ENCODE results near the gene RNF141. TPM values are rescaled to one million over a fixed set of nuclear protein-coding genes. Genes with fewer than 3 reads are reported as not detected.

Gene RNF141
- total and polyA plus RNA-seq, 2 donors (not counting 3 experiments of a cell fraction or from before 2014, with no cell fraction given) = 9.4 to 32.4 TPM

DNA sequence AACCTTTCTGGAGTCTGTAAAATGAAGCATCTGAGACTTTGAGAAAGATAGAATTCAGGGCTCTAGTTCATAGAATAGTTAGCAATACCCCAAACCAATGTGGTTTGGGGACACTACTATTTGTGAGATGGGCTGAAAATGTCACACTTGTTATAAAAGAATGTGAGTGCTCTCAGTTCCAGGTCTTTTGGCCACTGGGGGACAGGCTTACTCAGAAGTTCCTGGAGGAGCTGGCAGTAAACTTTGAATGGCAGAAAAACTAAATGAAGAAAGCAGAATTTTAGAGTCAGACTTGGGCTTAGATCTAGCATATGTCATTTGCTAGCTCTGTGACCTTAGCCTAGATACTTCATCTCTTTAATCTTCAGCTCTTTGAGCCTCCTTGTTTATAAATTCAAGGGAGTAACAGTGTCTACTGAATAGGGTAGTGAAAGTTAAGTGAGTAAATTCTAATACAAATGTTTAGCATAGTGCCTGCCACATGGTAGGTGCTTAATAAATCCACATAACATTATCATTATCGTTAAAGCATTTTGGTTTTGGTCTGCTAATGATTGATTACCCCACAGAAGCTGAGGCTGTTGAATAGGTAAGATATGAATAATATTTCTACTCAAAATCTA is 23.8 kb upstream of the RNF141 start:
- ChIA-PET POLR2A (no interaction called here), CTCF (interaction anchor here (0.6 to 3.2 kb wide), 19 partner anchors 9 to 171 kb away, joined by 3 to 35 read pairs (median 4); partner anchors contain the start of gene RNF141)
- intact Hi-C loops (cut with micrococcal nuclease) (loop anchor here (1.0 kb wide), 1 partner anchor 89 kb away; no protein-coding TSS in a partner anchor), dilution Hi-C loops (cut with MboI; ENCODE audit: extremely low pct_ligation_motif_present, low sequenced_read_pairs) (no loop called here)
- no peak for FAIRE-seq
- TF ChIP-seq POLR2A (IDR thresholded peaks at IDR 0.05; ENCODE audit: low read depth, low read length) = no peak
- TF ChIP-seq EZH2 (IDR thresholded peaks at IDR 0.05; ENCODE audit: borderline replicate concordance, low read depth, low read length, severe bottlenecking) = no peak
- TF ChIP-seq, protein P1, sequence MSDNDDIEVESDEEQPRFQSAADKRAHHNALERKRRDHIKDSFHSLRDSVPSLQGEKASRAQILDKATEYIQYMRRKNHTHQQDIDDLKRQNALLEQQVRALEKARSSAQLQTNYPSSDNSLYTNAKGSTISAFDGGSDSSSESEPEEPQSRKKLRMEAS (IDR thresholded peaks at IDR 0.05; ENCODE audit: insufficient read depth, insufficient read length) = no peak
- TF ChIP-seq POLR2AphosphoS5 (IDR thresholded peaks at IDR 0.05; ENCODE audit: insufficient read depth, low read depth, low read length) = no peak
- no peak for TF ChIP-seq GATA2 (IDR thresholded peaks at IDR 0.05; ENCODE audit: insufficient read depth, insufficient read length, low read depth, low read length)
- no peak for TF ChIP-seq FOS (IDR thresholded peaks at IDR 0.05; ENCODE audit: borderline replicate concordance, insufficient read depth, low read length)
- TF ChIP-seq, protein P2, sequence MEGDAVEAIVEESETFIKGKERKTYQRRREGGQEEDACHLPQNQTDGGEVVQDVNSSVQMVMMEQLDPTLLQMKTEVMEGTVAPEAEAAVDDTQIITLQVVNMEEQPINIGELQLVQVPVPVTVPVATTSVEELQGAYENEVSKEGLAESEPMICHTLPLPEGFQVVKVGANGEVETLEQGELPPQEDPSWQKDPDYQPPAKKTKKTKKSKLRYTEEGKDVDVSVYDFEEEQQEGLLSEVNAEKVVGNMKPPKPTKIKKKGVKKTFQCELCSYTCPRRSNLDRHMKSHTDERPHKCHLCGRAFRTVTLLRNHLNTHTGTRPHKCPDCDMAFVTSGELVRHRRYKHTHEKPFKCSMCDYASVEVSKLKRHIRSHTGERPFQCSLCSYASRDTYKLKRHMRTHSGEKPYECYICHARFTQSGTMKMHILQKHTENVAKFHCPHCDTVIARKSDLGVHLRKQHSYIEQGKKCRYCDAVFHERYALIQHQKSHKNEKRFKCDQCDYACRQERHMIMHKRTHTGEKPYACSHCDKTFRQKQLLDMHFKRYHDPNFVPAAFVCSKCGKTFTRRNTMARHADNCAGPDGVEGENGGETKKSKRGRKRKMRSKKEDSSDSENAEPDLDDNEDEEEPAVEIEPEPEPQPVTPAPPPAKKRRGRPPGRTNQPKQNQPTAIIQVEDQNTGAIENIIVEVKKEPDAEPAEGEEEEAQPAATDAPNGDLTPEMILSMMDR (IDR thresholded peaks at IDR 0.05; ENCODE audit: extremely low read depth in 1 of 2, insufficient read depth in 1 of 2, low read depth in 1 of 2, low read length in 2 of 2) = peak; percentile 8 to 51
- no peak for TF ChIP-seq JUN (IDR thresholded peaks at IDR 0.05; ENCODE audit: borderline replicate concordance, insufficient read depth, insufficient read length, low read depth)
- TF ChIP-seq MYC (IDR thresholded peaks at IDR 0.05; ENCODE audit: low read depth, low read length) = no peak
- Histone ChIP-seq H3K4me1 (ENCODE audit: control insufficient read depth, extremely low read depth, insufficient read depth, low read length) (peaks cover 7% of the 10 kb centered on the region), H3K4me2 (ENCODE audit: insufficient read depth, low read length) (no peak overlapping the region), H3K9ac (replicated peaks; ENCODE audit: extremely low read depth, insufficient read depth, low read length) (no peak overlapping the region), H4K20me1 (replicated peaks; ENCODE audit: control insufficient read depth, extremely low read depth, insufficient read depth, low read length) (no peaks in the 10 kb centered on the region), H3K9me3 (replicated peaks; ENCODE audit: control insufficient read depth, insufficient read depth, low read length) (no peaks in the 10 kb centered on the region), H2AFZ (ENCODE audit: low read depth, low read length) (no peak overlapping the region), H3K27me3 (ENCODE audit: control insufficient read depth in 2 of 2, insufficient read depth in 2 of 2, low read length in 2 of 2) (no peaks in the 10 kb centered on the region), H3K27ac (ENCODE audit: insufficient read depth, low read depth, low read length) (no peak overlapping the region), H3K36me3 (ENCODE audit: control insufficient read depth in 2 of 2, extremely low read depth in 1 of 2, insufficient read depth in 2 of 2, low read length in 2 of 2) (no peaks in the 10 kb centered on the region), H3K9me1 (replicated peaks; ENCODE audit: control insufficient read depth, extremely low read depth, insufficient read depth, low read length) (no peaks in the 10 kb centered on the region), H3K79me2 (ENCODE audit: control insufficient read depth, insufficient read depth, low read length) (no peaks in the 10 kb centered on the region), H3K4me3 (replicated peaks in 1 of 3; ENCODE audit: insufficient read depth in 1 of 3, low read depth in 1 of 3, low read length in 3 of 3) (no peak overlapping the region)
- peak; percentile 49 for DNase-seq (ENCODE audit: low read depth, low spot score)
- no TSS peak for BruUV-seq (replicated peaks)
